Daoy (cell line): ENCODE measurements around the gene FAM227A. TPM values are rescaled to one million over a fixed set of nuclear protein-coding genes. Genes with fewer than 3 reads are reported as not detected.

Experiments used
- DNase-seq: peaks from one replicate; pipeline ENCODE4 v3.0.0-alpha.2; 2015; ENCODE audit warnings: low read depth
- total RNA-seq: library from RNA; depleted of rRNA; stranded (reverse); fragments of >200 nt; shearing (Covaris generic); gene quantifications from 2 replicates; pipeline ENCODE4 v1.2.3, GENCODE V29; 2014; rRNA removed

Gene FAM227A
- total RNA-seq, 1 experiment from 2014 or later: 0.80 TPM

- DNase-seq: no peak
These were observed 115.5 kb downstream of the FAM227A start for GRCh38 chr22:38540701-38541100.

GRCh38 chr22:38531251-38531938 is 124.8 kb downstream of the FAM227A start:
- DNase-seq: no peak

Other genes with a start within 250 kb of the FAM227A start
- gene KCNJ4, start 201.2 kb downstream of the FAM227A start, total RNA-seq: 0.80 and 2.1 TPM in 2 replicates
- gene KDELR3, start 188.3 kb downstream of the FAM227A start, total RNA-seq: 17.5 and 18.5 TPM in 2 replicates
- gene DDX17, start 150.1 kb downstream of the FAM227A start, total RNA-seq: 297 and 331 TPM in 2 replicates
- 0.06 TPM in 1 of 2 replicates, not detected in the other for gene DMC1, start 86.2 kb downstream of the FAM227A start, total RNA-seq
- gene CBY1, start 246 bp upstream of the FAM227A start, total RNA-seq: 11.9 and 21.8 TPM in 2 replicates
- gene TOMM22, start 25.6 kb upstream of the FAM227A start, total RNA-seq: 70.4 and 79.0 TPM in 2 replicates
- gene JOSD1, start 44.6 kb upstream of the FAM227A start, total RNA-seq: 45.2 and 51.5 TPM in 2 replicates
- 16.5 and 23.5 TPM in 2 replicates for gene GTPBP1, start 49.6 kb upstream of the FAM227A start, total RNA-seq
- gene SUN2, start 99.6 kb upstream of the FAM227A start, total RNA-seq: 64.7 and 89.9 TPM in 2 replicates
- gene DNAL4, start 137.8 kb upstream of the FAM227A start, total RNA-seq: 10.7 and 11.6 TPM in 2 replicates
- 1.5 and 3.7 TPM in 2 replicates for gene NPTXR, start 187.6 kb upstream of the FAM227A start, total RNA-seq
- 25.5 and 32.5 TPM in 2 replicates for gene CBX6, start 215.8 kb upstream of the FAM227A start, total RNA-seq